HL-60/S4 treated with phorbol 12-myristate 13-acetate at 8.2 ng/mL for 4 days and 3 days (cell line): ENCODE measurements around the gene COASY.
"Not testable (repeated sequence)": the region's sequence is repeated elsewhere in the genome, so short reads cannot be mapped to it uniquely, and the experiment has no call there.

Experiments
- in situ Hi-C: fragments of 300-500 bp; cut with MboI; formaldehyde crosslinking; loops from 2 replicates; pipeline ENCODE4 v1.15.0; 2022; ENCODE audit warnings: low sequenced_read_pairs

COASY gene

GRCh38 chr17:42552736-42553135, 9.2 kb upstream of the COASY start, which contains the start of gene HSD17B1:
TSS of gene HSD17B1 (plus strand) at chr17:42552923. CDS start at chr17:42552934, 11 bp downstream.
- in situ Hi-C loops: not testable (repeated sequence)

- in situ Hi-C loops: no loop called here
Measured at GRCh38 chr17:42553161-42553818, 8.7 kb upstream of the COASY start.

GRCh38 chr17:42553866-42554249, 8.1 kb upstream of the COASY start:
- in situ Hi-C loops: no loop called here

DNA sequence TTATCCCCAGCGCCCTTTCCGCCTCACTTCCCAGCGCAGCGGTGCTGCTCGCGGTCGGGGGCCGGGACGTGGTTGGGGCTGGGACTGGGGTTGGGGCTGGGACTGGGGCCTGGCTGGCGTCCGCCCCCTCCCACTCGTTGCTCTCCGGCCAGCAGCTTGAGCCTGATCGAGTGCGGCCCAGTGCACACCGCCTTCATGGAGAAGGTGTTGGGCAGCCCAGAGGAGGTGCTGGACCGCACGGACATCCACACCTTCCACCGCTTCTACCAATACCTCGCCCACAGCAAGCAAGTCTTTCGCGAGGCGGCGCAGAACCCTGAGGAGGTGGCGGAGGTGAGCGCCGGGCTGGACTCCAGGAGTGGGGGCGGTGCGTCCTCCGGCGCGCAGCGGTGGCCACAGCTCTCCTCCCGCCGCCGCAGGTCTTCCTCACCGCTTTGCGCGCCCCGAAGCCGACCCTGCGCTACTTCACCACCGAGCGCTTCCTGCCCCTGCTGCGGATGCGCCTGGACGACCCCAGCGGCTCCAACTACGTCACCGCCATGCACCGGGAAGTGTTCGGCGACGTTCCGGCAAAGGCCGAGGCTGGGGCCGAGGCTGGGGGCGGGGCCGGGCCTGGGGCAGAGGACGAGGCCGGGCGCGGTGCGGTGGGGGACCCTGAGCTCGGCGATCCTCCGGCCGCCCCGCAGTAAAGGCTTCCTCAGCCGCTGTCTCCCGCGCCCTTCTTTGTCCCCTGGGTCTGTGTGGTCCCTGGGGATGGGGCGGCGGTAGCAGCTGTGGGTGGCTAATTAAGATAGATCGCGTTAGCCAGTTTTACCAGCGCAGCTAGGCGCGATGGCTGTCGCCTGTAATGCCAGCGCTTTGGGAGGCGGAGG, 7.5 kb upstream of the COASY start:
- in situ Hi-C loops: no loop called here

DNA sequence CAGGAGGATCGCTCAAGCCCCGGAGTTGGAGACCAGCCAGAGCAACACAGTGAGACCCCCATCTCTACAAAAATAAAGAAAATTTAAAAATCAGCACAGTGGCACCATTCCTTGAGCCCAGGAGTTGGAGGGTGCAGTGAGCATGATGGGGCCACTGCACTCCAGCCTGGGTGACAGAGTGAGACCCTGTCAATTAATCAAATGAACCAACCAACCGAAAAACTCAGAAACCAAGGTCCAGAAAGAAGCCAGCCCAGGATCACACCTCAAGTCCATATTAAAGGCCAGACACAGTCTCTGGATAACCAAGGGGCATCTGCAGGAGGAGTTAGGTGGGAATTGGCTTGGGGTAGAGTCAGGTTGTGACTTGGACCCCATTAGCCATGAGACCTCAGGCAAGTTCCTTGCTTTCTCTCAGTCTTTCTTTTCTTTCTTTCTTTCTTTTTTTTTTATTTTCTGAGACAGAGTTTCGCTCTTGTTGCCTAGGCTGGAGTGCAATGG, 6.8 kb upstream of the COASY start:
- in situ Hi-C loops: no loop called here

GRCh38 chr17:42555961-42556617, 5.9 kb upstream of the COASY start:
- in situ Hi-C loops: not testable (repeated sequence)

- in situ Hi-C loops: no loop called here
Measured at GRCh38 chr17:42559075-42559474, 2.9 kb upstream of the COASY start.

- in situ Hi-C loops: no loop called here
Measured at GRCh38 chr17:42560246-42560645, 1.7 kb upstream of the COASY start.

- in situ Hi-C loops: no loop called here
Measured at GRCh38 chr17:42562388-42563142, 617 bp downstream of the COASY start.

- in situ Hi-C loops: no loop called here
Measured at GRCh38 chr17:42563143-42563509, 1.2 kb downstream of the COASY start.

- in situ Hi-C loops: no loop called here
Measured at GRCh38 chr17:42563543-42563942, 1.6 kb downstream of the COASY start.

DNA sequence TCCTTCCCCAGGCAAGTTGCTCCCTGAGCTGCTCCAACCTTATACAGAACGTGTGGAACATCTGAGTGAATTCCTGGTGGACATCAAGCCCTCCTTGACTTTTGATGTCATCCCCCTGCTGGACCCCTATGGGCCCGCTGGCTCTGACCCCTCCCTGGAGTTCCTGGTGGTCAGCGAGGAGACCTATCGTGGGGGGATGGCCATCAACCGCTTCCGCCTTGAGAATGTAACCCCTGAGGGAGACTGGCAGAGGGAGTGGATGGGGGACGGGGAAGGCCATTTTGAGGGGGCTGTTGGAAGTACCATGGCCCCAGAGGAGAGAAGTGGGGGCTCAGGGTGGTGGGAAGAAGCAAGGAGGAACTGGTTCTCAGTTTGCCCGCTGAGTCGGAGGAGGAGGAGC, 2.0 kb downstream of the COASY start:
- in situ Hi-C loops: no loop called here

- in situ Hi-C loops: no loop called here
Measured at GRCh38 chr17:42564815-42565522, 3.0 kb downstream of the COASY start.

DNA sequence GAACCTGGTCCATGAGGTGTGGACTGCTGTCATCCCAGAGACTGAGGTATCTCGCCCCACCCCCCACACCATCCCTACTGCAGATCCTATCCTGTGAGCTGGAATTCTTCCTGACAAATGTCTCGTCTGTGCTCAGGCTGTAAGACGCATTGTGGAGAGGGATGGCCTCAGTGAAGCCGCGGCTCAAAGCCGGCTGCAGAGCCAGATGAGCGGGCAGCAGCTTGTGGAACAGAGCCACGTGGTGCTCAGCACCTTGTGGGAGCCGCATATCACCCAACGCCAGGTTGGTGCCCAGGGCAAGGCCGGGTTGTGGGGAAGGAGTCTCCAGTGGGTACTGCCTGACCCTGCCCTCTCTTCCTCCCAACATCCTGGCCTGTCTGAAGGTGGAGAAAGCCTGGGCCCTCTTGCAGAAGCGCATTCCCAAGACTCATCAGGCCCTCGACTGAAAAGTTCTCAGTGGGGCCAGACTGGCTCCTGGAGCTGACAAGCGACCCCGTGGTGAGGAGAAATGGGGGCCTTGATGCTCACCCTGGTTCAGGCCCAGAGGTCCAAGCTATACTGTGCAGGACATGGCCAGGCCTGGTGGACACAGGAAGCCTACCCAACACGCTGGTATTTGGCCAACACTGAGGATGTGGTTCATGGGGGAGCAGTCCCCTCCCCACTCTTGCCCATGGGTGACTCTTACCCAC, 3.7 kb downstream of the COASY start:
- in situ Hi-C loops: no loop called here

DNA sequence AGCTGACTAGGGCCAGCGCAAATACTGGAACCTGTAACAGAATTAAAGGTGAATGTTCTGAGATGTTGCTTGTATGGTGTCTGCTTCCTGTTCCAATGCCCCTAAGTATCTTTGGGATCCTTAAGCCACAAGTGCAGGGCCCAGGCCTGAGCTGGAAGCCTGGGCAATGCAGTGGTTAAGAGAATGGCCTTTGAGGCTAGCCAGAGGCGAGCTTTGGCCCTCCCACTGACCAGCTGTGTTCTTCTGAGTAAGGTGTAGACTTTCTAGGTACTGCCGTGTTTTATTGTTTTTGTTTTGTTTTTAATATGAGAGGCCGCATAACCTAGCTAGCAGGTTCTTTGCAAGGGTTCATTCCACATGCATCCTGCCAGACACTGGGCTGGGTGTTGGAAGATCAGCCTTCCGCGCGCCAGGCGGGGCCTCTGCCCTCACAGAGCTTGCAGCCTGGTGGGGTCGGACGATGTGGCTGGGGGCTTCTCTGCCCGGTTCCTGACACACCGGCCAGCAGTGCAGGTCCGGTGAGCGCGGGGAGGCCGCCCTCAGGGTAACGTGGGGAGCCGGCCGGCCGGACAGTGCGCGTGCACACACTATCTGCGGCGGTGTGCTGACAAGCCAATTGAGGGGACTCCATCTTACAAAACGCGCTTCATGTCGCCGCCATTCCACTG, 4.4 kb downstream of the COASY start:
- in situ Hi-C loops: no loop called here

DNA sequence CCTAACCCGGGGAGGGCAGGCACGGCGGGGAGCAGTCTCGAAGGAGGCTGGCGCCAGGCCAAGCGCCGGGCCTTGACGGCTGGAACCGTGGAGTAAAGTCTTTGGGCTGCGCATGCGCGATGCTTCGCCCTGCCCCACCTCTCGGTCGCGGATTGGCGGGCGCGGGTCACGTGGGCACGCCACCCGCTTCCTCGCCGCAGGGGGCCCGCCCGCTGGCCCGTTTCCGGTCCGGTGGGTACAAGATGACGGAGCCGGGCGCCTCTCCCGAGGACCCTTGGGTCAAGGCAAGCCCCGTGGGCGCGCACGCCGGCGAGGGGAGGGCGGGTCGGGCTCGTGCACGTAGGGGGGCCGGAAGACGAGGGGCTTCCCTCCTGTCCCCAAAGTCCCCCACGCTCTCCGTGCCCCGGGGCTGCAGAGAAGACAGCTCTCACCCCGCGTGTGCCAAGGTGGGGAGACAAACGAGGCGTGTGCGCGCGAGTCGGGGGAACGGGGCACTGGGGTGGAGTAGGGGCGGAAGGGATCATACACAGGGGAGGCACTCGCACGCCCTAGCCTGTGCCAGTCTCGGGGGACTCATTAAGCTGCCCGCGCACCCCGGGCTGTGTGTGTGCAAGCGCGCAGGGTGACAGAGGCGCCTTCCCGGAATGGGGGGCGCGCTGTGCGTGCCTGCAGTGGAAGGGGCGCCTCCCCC, 5.1 kb downstream of the COASY start, which contains the start of gene MLX:
Gene MLX, plus strand, starts transcription at position 218 of the 691 bp plus-strand sequence. Its CDS starts 25 bp downstream, at position 243.
- in situ Hi-C loops: no loop called here

DNA sequence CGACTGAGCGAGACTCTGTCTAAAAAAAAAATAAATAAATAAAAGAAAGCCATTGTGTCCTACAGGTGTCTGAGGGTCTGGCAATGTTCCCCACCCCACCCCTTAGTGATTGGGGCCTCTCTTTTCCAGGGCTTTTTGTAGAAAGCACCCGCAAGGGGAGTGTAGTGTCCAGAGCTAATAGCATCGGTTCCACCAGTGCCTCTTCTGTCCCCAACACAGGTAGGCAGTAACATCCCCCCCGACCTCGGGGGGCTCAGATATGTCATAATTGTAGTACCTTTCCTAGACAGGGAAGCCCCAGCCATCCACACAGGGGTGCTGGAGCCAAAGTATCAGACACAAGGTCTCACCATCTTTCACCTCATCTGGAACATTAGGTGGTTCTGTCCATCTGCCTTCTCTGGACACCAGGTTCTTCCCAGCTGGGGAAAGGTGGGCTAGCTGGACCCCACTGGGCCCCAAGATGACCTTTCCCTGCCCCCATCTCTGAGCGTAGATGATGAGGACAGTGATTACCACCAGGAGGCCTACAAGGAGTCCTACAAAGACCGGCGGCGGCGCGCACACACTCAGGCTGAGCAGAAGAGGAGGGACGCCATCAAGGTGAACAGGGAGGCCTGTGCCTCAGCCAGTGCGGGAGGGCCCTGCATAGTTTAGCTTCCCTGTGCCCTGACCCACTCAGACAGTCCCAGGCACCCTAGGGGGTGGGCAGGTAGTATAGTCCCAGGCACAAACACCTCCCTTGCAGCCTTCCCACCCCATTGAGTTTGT, 6.6 kb downstream of the COASY start:
- in situ Hi-C loops: no loop called here
